A549 (cell line): ENCODE data around the gene MPZ.

ENCODE experiments used
- CTCF ChIP-seq: fragments of >200 bp; sonication (Bioruptor Twin); formaldehyde crosslinking; IDR thresholded peaks from 3 replicates; pipeline ENCODE4 v1.5.1; 2016
- NR3C1 ChIP-seq: fragments of >200 bp; sonication (Bioruptor Twin); formaldehyde crosslinking; IDR thresholded peaks from 3 replicates; pipeline ENCODE4 v1.6.1; 2017
- POLR2A ChIP-seq: IDR thresholded peaks from 2 replicates; pipeline ENCODE4 v1.6.1; 2012; ENCODE audit warnings: mild to moderate bottlenecking, low read length
- RFX5 ChIP-seq: fragments of 450-650 bp; IDR thresholded peaks from 2 replicates; pipeline ENCODE4 v1.7.1; 2014; ENCODE audit warnings: antibody characterized with exemption, mild to moderate bottlenecking, moderate library complexity

- no peak for TF ChIP-seq NR3C1
- no peak for TF ChIP-seq CTCF
- TF ChIP-seq RFX5: no peak
- TF ChIP-seq POLR2A: no peak
Measured at GRCh38 chr1:161350671-161351070, 40.9 kb upstream of the MPZ start.
